HG03520 (cell line): ENCODE measurements around the gene TDRD12.

Source experiments
- ATAC-seq: cut with Tn5 transposase; IDR thresholded peaks from one replicate; pipeline ENCODE4 v1.9.1; 2021; ENCODE audit warnings: mild to moderate bottlenecking, moderate library complexity; ENCODE audit not compliant: unreplicated experiment

The TDRD12 gene

GRCh38 chr19:32800754-32801153, 81.2 kb downstream of the TDRD12 start:
- no peak for ATAC-seq

GRCh38 chr19:32802840-32803239, 83.3 kb downstream of the TDRD12 start:
- ATAC-seq, result no peak

GRCh38 chr19:32808236-32808635, 88.7 kb downstream of the TDRD12 start:
- ATAC-seq, result no peak

GRCh38 chr19:32809254-32809653, 89.7 kb downstream of the TDRD12 start:
- no peak for ATAC-seq

- no peak for ATAC-seq
Measured at GRCh38 chr19:32809754-32810153, 90.2 kb downstream of the TDRD12 start.

GRCh38 chr19:32810452-32810851, 90.9 kb downstream of the TDRD12 start:
- no peak for ATAC-seq

- ATAC-seq, result no peak
Measured at GRCh38 chr19:32811151-32811550, 91.6 kb downstream of the TDRD12 start.

GRCh38 chr19:32812036-32812435, 92.5 kb downstream of the TDRD12 start:
- no peak for ATAC-seq

- ATAC-seq, result no peak
Measured at GRCh38 chr19:32812571-32812970, 93.0 kb downstream of the TDRD12 start.

GRCh38 chr19:32813862-32814425, 94.4 kb downstream of the TDRD12 start:
- ATAC-seq, result no peak

- ATAC-seq, result no peak
Measured at GRCh38 chr19:32814624-32815023, 95.1 kb downstream of the TDRD12 start.

GRCh38 chr19:32816555-32817099, 97.1 kb downstream of the TDRD12 start:
- ATAC-seq, result no peak

GRCh38 chr19:32817569-32818476, 98.3 kb downstream of the TDRD12 start:
- no peak for ATAC-seq

- no peak for ATAC-seq
Measured at GRCh38 chr19:32818536-32818935, 99.0 kb downstream of the TDRD12 start.

- ATAC-seq, result no peak
Measured at GRCh38 chr19:32819419-32820400, 100.1 kb downstream of the TDRD12 start.

- no peak for ATAC-seq
Measured at GRCh38 chr19:32822916-32823746, 103.6 kb downstream of the TDRD12 start.

- ATAC-seq, result no peak
Measured at GRCh38 chr19:32823747-32824102, 104.2 kb downstream of the TDRD12 start.

GRCh38 chr19:32824191-32824751, 104.7 kb downstream of the TDRD12 start:
- ATAC-seq, result no peak

GRCh38 chr19:32824916-32825608, 105.5 kb downstream of the TDRD12 start:
- no peak for ATAC-seq
